WTC11 (cell line): ENCODE data around the gene NLRP5. TPM values are rescaled to one million over a fixed set of nuclear protein-coding genes. Genes with fewer than 3 reads are reported as not detected.

Source experiments
- ATAC-seq: fragments of 200-7000 bp; cut with Tn5 transposase; 2 replicates; pipeline ENCODE4 v1.10.0; 2021; ENCODE audit warnings: mild to moderate bottlenecking, moderate library complexity
- CTCF ChIA-PET: fragments of 300-600 bp; sonication (Branson Sonifier 250); formaldehyde crosslinking; loops from one replicate; lab custom pipeline; 2021; ENCODE audit warnings: antibody characterized with exemption; lab: Charles Lee
- POLR2A ChIA-PET: fragments of 350-600 bp; sonication (Branson Sonifier 250); formaldehyde crosslinking; loops from one replicate; lab custom pipeline; 2021; ENCODE audit warnings: antibody characterized with exemption; lab: Charles Lee
- DNase-seq: peaks from one replicate; pipeline ENCODE4 v3.0.0; 2021; ENCODE audit warnings: low spot score
- H3K27ac Mint-ChIP-seq: 2 replicates; pipeline ENCODE4 v1.8.0; 2021; ENCODE audit warnings: mixed read lengths
- H3K27me3 Mint-ChIP-seq: 2 replicates; pipeline ENCODE4 v1.8.0; 2021; ENCODE audit warnings: low read depth, mild to moderate bottlenecking, moderate library complexity, mixed read lengths
- H3K36me3 Mint-ChIP-seq: 2 replicates; pipeline ENCODE4 v1.8.0; 2021; ENCODE audit warnings: mixed read lengths
- H3K4me1 Mint-ChIP-seq: 2 replicates; pipeline ENCODE4 v1.8.0; 2022; ENCODE audit warnings: mixed read lengths
- H3K4me3 Mint-ChIP-seq: 2 replicates; pipeline ENCODE4 v1.8.0; 2021; ENCODE audit warnings: mild to moderate bottlenecking, moderate library complexity, mixed read lengths
- H3K9me3 Mint-ChIP-seq: 2 replicates; pipeline ENCODE4 v1.8.0; 2021; ENCODE audit warnings: mixed read lengths
- ATF3 ChIP-seq: sonication (generic); formaldehyde crosslinking; conservative IDR thresholded peaks from 2 replicates; pipeline ENCODE4 v1.8.1; 2022; ENCODE audit warnings: mild to moderate bottlenecking, missing genetic modification reagents
- FOXK1 ChIP-seq: sonication (generic); formaldehyde crosslinking; IDR thresholded peaks from 2 replicates; pipeline ENCODE4 v1.8.0; 2022; ENCODE audit warnings: mild to moderate bottlenecking, moderate library complexity, missing genetic modification reagents
- IRF1 ChIP-seq: sonication (generic); formaldehyde crosslinking; IDR thresholded peaks from 2 replicates; pipeline ENCODE4 v1.8.0; 2023; ENCODE audit warnings: missing genetic modification reagents
- NFATC4 ChIP-seq: fragments of 250-450 bp; sonication (Bioruptor Pico); IDR thresholded peaks from 2 replicates; pipeline ENCODE4 v1.9.0; 2021; ENCODE audit warnings: mild to moderate bottlenecking
- NFE2L1 ChIP-seq: sonication (generic); formaldehyde crosslinking; IDR thresholded peaks from 2 replicates; pipeline ENCODE4 v1.8.1; 2023; ENCODE audit warnings: missing genetic modification reagents
- PRDM15 ChIP-seq: sonication (generic); formaldehyde crosslinking; IDR thresholded peaks from 2 replicates; pipeline ENCODE4 v1.8.0; 2022; ENCODE audit warnings: missing genetic modification reagents
- TEAD4 ChIP-seq: sonication (generic); formaldehyde crosslinking; IDR thresholded peaks from 2 replicates; pipeline ENCODE4 v1.8.0; 2022; ENCODE audit warnings: mild to moderate bottlenecking, missing genetic modification reagents
- TP53 ChIP-seq: sonication (generic); formaldehyde crosslinking; IDR thresholded peaks from 2 replicates; pipeline ENCODE4 v1.8.1; 2023; ENCODE audit warnings: mild to moderate bottlenecking, missing genetic modification reagents
- ZBTB21 ChIP-seq: sonication (generic); formaldehyde crosslinking; IDR thresholded peaks from 2 replicates; pipeline ENCODE4 v1.8.1; 2023; ENCODE audit warnings: mild to moderate bottlenecking, missing genetic modification reagents, borderline replicate concordance
- ZNF121 ChIP-seq: sonication (generic); formaldehyde crosslinking; IDR thresholded peaks from 2 replicates; pipeline ENCODE4 v1.8.0; 2023; ENCODE audit warnings: missing genetic modification reagents
- ZNF232 ChIP-seq: sonication (generic); formaldehyde crosslinking; IDR thresholded peaks from 2 replicates; pipeline ENCODE4 v1.8.0; 2022; ENCODE audit warnings: mild to moderate bottlenecking, missing genetic modification reagents
- ZNF416 ChIP-seq: fragments of 250-450 bp; sonication (Bioruptor Pico); IDR thresholded peaks from 2 replicates; pipeline ENCODE4 v1.9.0; 2021; ENCODE audit warnings: mild to moderate bottlenecking, inconsistent platforms
- total RNA-seq: library from RNA; stranded (reverse); gene quantifications from 3 replicates; pipeline ENCODE4 v1.2.3, GENCODE V29; 2021
- TF ChIP-seq, protein P1 (sequence below): fragments of 200-600 bp; IDR thresholded peaks from 2 replicates; pipeline ENCODE4 v1.8.0; 2022; ENCODE audit warnings: antibody characterized with exemption
- TF ChIP-seq, protein P2 (sequence below): sonication (generic); formaldehyde crosslinking; IDR thresholded peaks from 2 replicates; pipeline ENCODE4 v1.8.0; 2022; ENCODE audit warnings: mild to moderate bottlenecking, missing genetic modification reagents
- TF ChIP-seq, protein P3 (sequence below): sonication (generic); formaldehyde crosslinking; IDR thresholded peaks from 2 replicates; pipeline ENCODE4 v1.8.0; 2022; ENCODE audit warnings: mild to moderate bottlenecking, missing genetic modification reagents
- TF ChIP-seq, protein P4 (sequence below): fragments of 250-450 bp; sonication (Bioruptor Pico); conservative IDR thresholded peaks from 2 replicates; pipeline ENCODE4 v1.9.0; 2021; ENCODE audit warnings: mild to moderate bottlenecking

Gene NLRP5
- total RNA-seq, 1 experiment from 2014 or later, result not detected

DNA sequence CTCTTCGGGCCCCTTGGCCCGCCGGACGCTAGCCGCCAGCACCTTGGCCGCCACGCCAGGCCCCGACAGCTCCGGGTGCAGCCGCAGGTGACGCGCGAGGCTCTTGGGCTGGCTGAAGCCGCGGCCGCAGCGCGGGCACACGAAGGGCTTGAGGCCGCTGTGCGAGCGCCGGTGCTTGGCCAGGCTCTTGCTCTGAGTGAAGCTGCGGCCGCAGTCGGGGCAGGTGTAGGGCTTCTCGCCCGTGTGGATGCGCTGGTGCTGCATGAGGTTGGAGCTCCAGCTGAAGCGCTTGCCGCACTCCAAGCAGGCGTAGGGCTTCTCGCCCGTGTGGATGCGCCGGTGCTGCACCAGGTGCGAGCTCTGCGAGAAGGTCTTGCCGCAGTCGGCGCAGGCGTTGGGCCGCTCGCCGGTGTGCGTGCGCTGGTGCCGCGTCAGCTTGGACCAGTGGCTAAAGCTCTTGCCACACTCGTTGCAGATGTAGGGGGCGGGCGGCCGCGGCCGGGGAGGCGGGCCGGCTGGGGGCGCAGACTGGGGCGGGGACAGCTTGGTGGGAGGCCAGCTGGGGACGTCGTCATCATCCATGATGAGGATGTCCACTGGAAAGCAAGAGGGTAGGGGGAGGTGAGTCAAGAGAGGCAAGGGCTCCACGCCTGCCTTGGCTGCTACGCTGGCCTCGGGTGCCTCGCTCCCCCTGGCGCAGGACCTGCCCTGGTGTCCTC is 102.1 kb downstream of the NLRP5 start (continued):
- no peak for TF ChIP-seq ATF3 (CRISPR knock-in tag)
- TF ChIP-seq ZNF416, result no peak
- TF ChIP-seq, protein P1, sequence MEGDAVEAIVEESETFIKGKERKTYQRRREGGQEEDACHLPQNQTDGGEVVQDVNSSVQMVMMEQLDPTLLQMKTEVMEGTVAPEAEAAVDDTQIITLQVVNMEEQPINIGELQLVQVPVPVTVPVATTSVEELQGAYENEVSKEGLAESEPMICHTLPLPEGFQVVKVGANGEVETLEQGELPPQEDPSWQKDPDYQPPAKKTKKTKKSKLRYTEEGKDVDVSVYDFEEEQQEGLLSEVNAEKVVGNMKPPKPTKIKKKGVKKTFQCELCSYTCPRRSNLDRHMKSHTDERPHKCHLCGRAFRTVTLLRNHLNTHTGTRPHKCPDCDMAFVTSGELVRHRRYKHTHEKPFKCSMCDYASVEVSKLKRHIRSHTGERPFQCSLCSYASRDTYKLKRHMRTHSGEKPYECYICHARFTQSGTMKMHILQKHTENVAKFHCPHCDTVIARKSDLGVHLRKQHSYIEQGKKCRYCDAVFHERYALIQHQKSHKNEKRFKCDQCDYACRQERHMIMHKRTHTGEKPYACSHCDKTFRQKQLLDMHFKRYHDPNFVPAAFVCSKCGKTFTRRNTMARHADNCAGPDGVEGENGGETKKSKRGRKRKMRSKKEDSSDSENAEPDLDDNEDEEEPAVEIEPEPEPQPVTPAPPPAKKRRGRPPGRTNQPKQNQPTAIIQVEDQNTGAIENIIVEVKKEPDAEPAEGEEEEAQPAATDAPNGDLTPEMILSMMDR, result no peak
- TF ChIP-seq IRF1, result no peak
- no peak for TF ChIP-seq NFATC4 (CRISPR knock-in tag)
- no peak for TF ChIP-seq ZNF121 (CRISPR knock-in tag)
- TF ChIP-seq ZBTB21 (CRISPR knock-in tag), result no peak
- TF ChIP-seq, protein P2, sequence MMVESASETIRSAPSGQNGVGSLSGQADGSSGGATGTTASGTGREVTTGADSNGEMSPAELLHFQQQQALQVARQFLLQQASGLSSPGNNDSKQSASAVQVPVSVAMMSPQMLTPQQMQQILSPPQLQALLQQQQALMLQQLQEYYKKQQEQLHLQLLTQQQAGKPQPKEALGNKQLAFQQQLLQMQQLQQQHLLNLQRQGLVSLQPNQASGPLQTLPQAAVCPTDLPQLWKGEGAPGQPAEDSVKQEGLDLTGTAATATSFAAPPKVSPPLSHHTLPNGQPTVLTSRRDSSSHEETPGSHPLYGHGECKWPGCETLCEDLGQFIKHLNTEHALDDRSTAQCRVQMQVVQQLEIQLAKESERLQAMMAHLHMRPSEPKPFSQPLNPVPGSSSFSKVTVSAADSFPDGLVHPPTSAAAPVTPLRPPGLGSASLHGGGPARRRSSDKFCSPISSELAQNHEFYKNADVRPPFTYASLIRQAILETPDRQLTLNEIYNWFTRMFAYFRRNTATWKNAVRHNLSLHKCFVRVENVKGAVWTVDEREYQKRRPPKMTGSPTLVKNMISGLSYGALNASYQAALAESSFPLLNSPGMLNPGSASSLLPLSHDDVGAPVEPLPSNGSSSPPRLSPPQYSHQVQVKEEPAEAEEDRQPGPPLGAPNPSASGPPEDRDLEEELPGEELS (CRISPR knock-in tag), result no peak

DNA sequence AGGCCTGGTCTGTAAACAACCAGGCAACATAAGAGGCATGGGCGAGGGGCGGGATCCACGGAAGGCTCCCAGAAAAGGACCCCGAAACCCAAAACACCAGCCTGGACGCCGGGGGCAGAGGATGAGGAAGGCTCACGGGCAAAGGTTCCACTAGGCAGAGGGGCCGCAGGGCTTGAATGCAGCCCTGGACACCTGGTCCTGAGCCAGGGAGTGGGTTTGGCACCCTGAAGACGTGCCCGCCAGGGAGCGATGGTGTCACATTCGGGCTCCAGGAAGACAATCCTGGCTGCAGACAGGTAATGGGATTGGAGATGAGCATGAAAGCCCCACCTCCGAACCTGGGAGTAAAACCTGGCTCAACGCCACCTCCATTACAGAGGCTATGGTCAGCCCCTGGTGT is 102.8 kb downstream of the NLRP5 start:
- Mint-ChIP-seq H3K27me3 (no peaks in the 10 kb centered on the region), H3K27ac (no peak overlapping the region), H3K4me1 (peaks cover 31% of the 10 kb centered on the region), H3K9me3 (peaks cover 4% of the 10 kb centered on the region; the same call in 1 of the 2 replicates), H3K4me3 (no peak overlapping the region), H3K36me3 (peaks cover 24% of the 10 kb centered on the region)
- CTCF ChIA-PET, result interaction anchor here (1.2 to 4.1 kb wide), 2 partner anchors 8 to 221 kb away, joined by 4 to 19 read pairs; no protein-coding TSS in a partner anchor
- POLR2A ChIA-PET, result no interaction called here
- DNase-seq (no peak), ATAC-seq (no peak)
- no peak for TF ChIP-seq PRDM15
- no peak for TF ChIP-seq NFE2L1
- TF ChIP-seq TP53 (CRISPR knock-in tag), result no peak
- no peak for TF ChIP-seq TEAD4 (CRISPR knock-in tag)
- no peak for TF ChIP-seq FOXK1 (CRISPR knock-in tag)
- no peak for TF ChIP-seq ZNF232
- TF ChIP-seq, protein P3, sequence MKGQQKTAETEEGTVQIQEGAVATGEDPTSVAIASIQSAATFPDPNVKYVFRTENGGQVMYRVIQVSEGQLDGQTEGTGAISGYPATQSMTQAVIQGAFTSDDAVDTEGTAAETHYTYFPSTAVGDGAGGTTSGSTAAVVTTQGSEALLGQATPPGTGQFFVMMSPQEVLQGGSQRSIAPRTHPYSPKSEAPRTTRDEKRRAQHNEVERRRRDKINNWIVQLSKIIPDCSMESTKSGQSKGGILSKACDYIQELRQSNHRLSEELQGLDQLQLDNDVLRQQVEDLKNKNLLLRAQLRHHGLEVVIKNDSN (CRISPR knock-in tag), result no peak
- TF ChIP-seq, protein P2 (CRISPR knock-in tag), result no peak
- TF ChIP-seq, protein P1, result no peak
- TF ChIP-seq, protein P4, sequence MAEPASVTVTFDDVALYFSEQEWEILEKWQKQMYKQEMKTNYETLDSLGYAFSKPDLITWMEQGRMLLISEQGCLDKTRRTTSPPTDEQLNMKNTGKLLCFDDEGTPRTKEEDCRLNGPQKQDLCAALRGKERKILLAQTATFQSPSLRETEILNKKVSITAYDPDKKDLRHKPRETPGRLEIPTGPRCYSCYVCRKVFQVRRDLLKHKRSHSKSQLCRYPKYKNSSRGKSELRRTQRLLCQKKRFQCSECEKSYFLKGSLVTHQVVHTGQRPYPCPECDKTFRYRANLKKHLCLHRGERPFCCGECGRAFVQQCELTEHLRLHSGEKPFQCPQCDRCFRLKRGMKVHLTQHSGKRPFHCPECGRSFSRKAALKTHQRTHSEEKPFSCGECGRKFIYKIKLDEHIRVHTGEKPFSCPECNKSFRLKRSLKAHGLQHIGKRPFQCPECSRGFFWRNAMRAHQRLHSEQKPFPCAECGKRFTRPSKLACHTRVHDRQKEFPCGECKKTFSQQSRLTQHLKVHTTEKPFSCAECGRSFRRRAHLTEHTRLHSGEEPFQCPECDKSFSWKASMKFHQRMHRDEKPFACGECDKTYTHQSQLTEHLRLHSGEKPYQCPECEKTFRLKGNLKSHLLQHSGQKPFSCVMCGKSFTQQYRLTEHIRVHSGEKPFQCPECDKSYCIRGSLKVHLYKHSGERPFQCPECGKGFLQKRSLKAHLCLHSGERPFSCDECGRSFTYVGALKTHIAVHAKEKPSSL (CRISPR knock-in tag), result no peak
